K562 (cell line): Measurements from ENCODE around the gene UBASH3A. TPM values are rescaled to one million over a fixed set of nuclear protein-coding genes. Genes with fewer than 3 reads are reported as not detected.

ENCODE experiments used
- ATAC-seq: fragments of 200-7000 bp; cut with Tn5 transposase; 3 replicates; pipeline ENCODE4 v1.9.1; 2020; ENCODE audit warnings: moderate library complexity
- BruUV-seq: library from RNA; stranded (reverse); fragments of 400-500 nt; replicated peaks from 2 replicates; lab custom pipeline; 2021; lab: Mats Ljungman, UMichigan
- CTCF ChIA-PET: fragments of 300-600 bp; formaldehyde crosslinking; extraction: SDS; loops from one replicate; lab custom pipeline; 2021; ENCODE audit warnings: low intra/inter-chr PET ratio; lab: Yijun Ruan, JAX
- POLR2A ChIA-PET: fragments of 300-600, 350-650 bp; sonication (Branson Sonifier 250); formaldehyde crosslinking; extraction: SDS; loops from one replicate; lab custom pipeline; 2021; ENCODE audit warnings: antibody characterized with exemption, inconsistent platforms; lab: Yijun Ruan, JAX
- DNase-seq, 4 experiments: peaks; one replicate each; pipeline versions ENCODE4 v3.0.0 to v3.0.0-alpha.2; 2011 to 2018; ENCODE audit warnings: low spot score in 3 of 4, mixed read lengths in 3 of 4; ENCODE audit errors: extremely low read depth in 1 of 4
- FAIRE-seq: peaks from 2 replicates; lab custom pipeline; 2011; peaks lifted over from hg19 to GRCh38; lab: Jason Lieb, UNC
- H2AFZ ChIP-seq: 2 replicates; pipeline ENCODE4 v1.6.0; 2011; ENCODE audit warnings: low read depth, low read length, control low read depth, inconsistent platforms
- H3K27ac ChIP-seq: fragments of 200-600 bp; 3 replicates; pipeline ENCODE4 v1.8.0; 2011; ENCODE audit warnings: low read depth, mild to moderate bottlenecking, control low read depth, inconsistent platforms, low read length, moderate library complexity, mixed read lengths; ENCODE audit errors: extremely low read depth
- H3K27me3 ChIP-seq, 2 experiments: fragments of 300-600 bp in 1 of 2; 2 replicates in 1 of 2; 3 replicates in 1 of 2; pipeline versions ENCODE4 v1.6.0 to v1.8.0; 2011; ENCODE audit warnings: inconsistent platforms in 2 of 2, low read length in 2 of 2, mild to moderate bottlenecking in 1 of 2, mixed read lengths in 1 of 2, moderate library complexity in 1 of 2; ENCODE audit not compliant: control insufficient read depth in 2 of 2, insufficient read depth in 2 of 2
- H3K36me3 ChIP-seq: fragments of 300-600 bp; 3 replicates; pipeline ENCODE4 v1.8.0; 2011; ENCODE audit warnings: mild to moderate bottlenecking, low read length, inconsistent platforms; ENCODE audit not compliant: control insufficient read depth, insufficient read depth
- H3K4me1 ChIP-seq, 2 experiments: fragments of 200-600 bp in 1 of 2; replicated peaks in 1 of 2; 2 replicates in 1 of 2; 3 replicates in 1 of 2; pipeline versions ENCODE4 v1.5.1 to v1.8.0; 2011; ENCODE audit warnings: inconsistent platforms in 2 of 2, low read length in 2 of 2, mild to moderate bottlenecking in 1 of 2, mixed read lengths in 1 of 2, moderate library complexity in 1 of 2; ENCODE audit not compliant: control insufficient read depth in 2 of 2, insufficient read depth in 2 of 2
- H3K4me2 ChIP-seq: 2 replicates; pipeline ENCODE4 v1.6.1; 2011; ENCODE audit warnings: low read length, control low read depth, inconsistent platforms, mixed read lengths; ENCODE audit not compliant: insufficient read depth
- H3K4me3 ChIP-seq: fragments of 200-600 bp; sonication (generic), shearing (Covaris generic); 2 replicates; pipeline ENCODE4 v1.5.1; 2016; ENCODE audit warnings: control low read depth, inconsistent platforms
- H3K79me2 ChIP-seq: fragments of 200-600 bp; 3 replicates; pipeline ENCODE4 v1.8.0; 2011; ENCODE audit warnings: low read length, inconsistent platforms; ENCODE audit not compliant: control insufficient read depth, insufficient read depth
- H3K9ac ChIP-seq, 2 experiments: 2 replicates each; pipeline versions ENCODE4 v1.6.0 to v1.6.1; 2011; ENCODE audit warnings: low read depth in 2 of 2, low read length in 2 of 2, control low read depth in 1 of 2, inconsistent platforms in 1 of 2, mild to moderate bottlenecking in 1 of 2, mixed read lengths in 1 of 2; ENCODE audit not compliant: insufficient read depth in 1 of 2
- H3K9me1 ChIP-seq: one replicate; pipeline ENCODE4 v1.6.0; 2011; ENCODE audit warnings: inconsistent platforms, mild to moderate bottlenecking, low read length, moderate library complexity; ENCODE audit not compliant: control insufficient read depth, insufficient read depth
- H3K9me3 ChIP-seq: replicated peaks from 2 replicates; pipeline ENCODE4 v1.5.1; 2011; ENCODE audit warnings: low read depth, low read length, inconsistent platforms; ENCODE audit not compliant: control insufficient read depth, insufficient read depth
- H4K20me1 ChIP-seq: replicated peaks from 2 replicates; pipeline ENCODE4 v1.6.1; 2011; ENCODE audit warnings: low read length, inconsistent platforms, mixed read lengths; ENCODE audit not compliant: control insufficient read depth, insufficient read depth
- CBFA2T2 ChIP-seq: fragments of 450-650 bp; conservative IDR thresholded peaks from 2 replicates; pipeline ENCODE4 v1.6.1; 2017; ENCODE audit warnings: mild to moderate bottlenecking
- CHAMP1 ChIP-seq: fragments of 450-650 bp; IDR thresholded peaks from 2 replicates; pipeline ENCODE4 v1.6.1; 2016; ENCODE audit warnings: mild to moderate bottlenecking
- CREBBP ChIP-seq: IDR thresholded peaks from one replicate; pipeline ENCODE4 v1.6.1; 2012; ENCODE audit warnings: low read depth, mild to moderate bottlenecking, control low read depth, inconsistent platforms, low read length
- E4F1 ChIP-seq: fragments of 250-450 bp; sonication (Bioruptor Pico); IDR thresholded peaks from 2 replicates; pipeline ENCODE4 v1.5.0; 2021; ENCODE audit warnings: mild to moderate bottlenecking, borderline replicate concordance
- HMBOX1 ChIP-seq: sonication (generic); IDR thresholded peaks from 2 replicates; pipeline ENCODE4 v1.6.1; 2016
- MYNN ChIP-seq, 2 experiments: sonication (generic); formaldehyde crosslinking in 1 of 2; IDR thresholded peaks; 2 replicates each; pipeline versions ENCODE4 v1.5.0 to v1.6.1; 2016 to 2020; ENCODE audit warnings: antibody characterized with exemption in 1 of 2, missing genetic modification reagents in 1 of 2
- NCOA2 ChIP-seq, 2 experiments: fragments of 450-650 bp; IDR thresholded peaks; 2 replicates each; pipeline ENCODE4 v1.6.1; 2018; ENCODE audit warnings: mild to moderate bottlenecking in 2 of 2, moderate library complexity in 1 of 2; ENCODE audit not compliant: partially characterized antibody in 2 of 2
- PCBP2 ChIP-seq: fragments of 200-400 bp; formaldehyde crosslinking; IDR thresholded peaks from 2 replicates; pipeline ENCODE4 v1.6.1; 2018; ENCODE audit warnings: low read length, low read depth, mild to moderate bottlenecking, moderate library complexity; ENCODE audit not compliant: poor library complexity, severe bottlenecking
- SIN3B ChIP-seq: fragments of 450-650 bp; IDR thresholded peaks from 2 replicates; pipeline ENCODE4 v1.6.1; 2017; ENCODE audit warnings: low read depth, mild to moderate bottlenecking, moderate library complexity
- SUPT5H ChIP-seq: fragments of 450-650 bp; IDR thresholded peaks from 2 replicates; pipeline ENCODE4 v1.6.1; 2016
- TAL1 ChIP-seq: fragments of 450-650 bp; IDR thresholded peaks from 2 replicates; pipeline ENCODE4 v1.6.1; 2016; ENCODE audit warnings: mild to moderate bottlenecking
- ZBTB2 ChIP-seq: fragments of 450-650 bp; IDR thresholded peaks from 2 replicates; pipeline ENCODE4 v1.6.1; 2016; ENCODE audit warnings: antibody characterized with exemption
- ZBTB34 ChIP-seq: fragments of 250-450 bp; sonication (Bioruptor Pico); IDR thresholded peaks from 2 replicates; pipeline ENCODE4 v1.8.0; 2021; ENCODE audit warnings: mild to moderate bottlenecking, moderate library complexity
- WGBS: fragments of 100-300 bp; shearing (Covaris generic); methylation state at CpG from one replicate; pipeline ENCODE4 v1.1.6; 2016; ENCODE audit warnings: low coverage, mixed read lengths; ENCODE audit not compliant: insufficient coverage; ENCODE audit errors: missing lambda C conversion rate; 5-methylcytosine and 5-hydroxymethylcytosine counted together
- in situ Hi-C: fragments of 300-500 bp; cut with MboI; formaldehyde crosslinking; loops from 4 replicates; pipeline ENCODE4 v1.15.0; 2018; ENCODE audit warnings: inconsistent platforms, mixed read lengths
- intact Hi-C: fragments of 100-400 bp; cut with micrococcal nuclease; formaldehyde crosslinking; loops from 2 replicates; pipeline ENCODE4 v1.14.2; 2022
- polyA plus RNA-seq, 8 experiments: library from polyadenylated mRNA; depleted of rRNA in 4 of 8; stranded (reverse) in 5 of 8; unstranded in 3 of 8; fragments of >200 nt; fragmentation: Nextera tagmentation in 2 of 8; fragmentation: Illumina TruSeq in 1 of 8; extraction: Ambion mirVana in 2 of 8; extraction: Trizol in 1 of 8; gene quantifications; 2 replicates each; pipeline versions ENCODE4 v1.2.1 to v1.2.3, GENCODE V29; 2011 to 2014; ENCODE audit warnings: inconsistent platforms in 1 of 8, missing spikeins in 1 of 8
- total RNA-seq, 7 experiments: library from RNA; depleted of rRNA in 6 of 7; stranded (reverse); fragments of >200 nt in 6 of 7; fragmentation: Illumina TruSeq in 2 of 7; extraction: Trizol in 2 of 7; gene quantifications; 2 replicates each; pipeline versions ENCODE4 v1.2.1 to v1.2.3, GENCODE V29; 2011 to 2021; ENCODE audit warnings: low replicate concordance in 1 of 7

The UBASH3A gene
- total and polyA plus RNA-seq, 9 of the 15 experiments (the other 6 are each of a cell fraction or from before 2014, with no cell fraction given): 0.23 to 1.8 (median 1.1) TPM

GRCh38 chr21:42417533-42417932, 13.8 kb downstream of the UBASH3A start (continued):
- TF ChIP-seq ZBTB34 (CRISPR knock-in tag): no peak
- no peak for TF ChIP-seq CBFA2T2
- TF ChIP-seq PCBP2: no peak
- no peak for TF ChIP-seq NCOA2 (IDR thresholded peaks at IDR 0.05; ENCODE audit: partially characterized antibody in 2 of 2)

DNA sequence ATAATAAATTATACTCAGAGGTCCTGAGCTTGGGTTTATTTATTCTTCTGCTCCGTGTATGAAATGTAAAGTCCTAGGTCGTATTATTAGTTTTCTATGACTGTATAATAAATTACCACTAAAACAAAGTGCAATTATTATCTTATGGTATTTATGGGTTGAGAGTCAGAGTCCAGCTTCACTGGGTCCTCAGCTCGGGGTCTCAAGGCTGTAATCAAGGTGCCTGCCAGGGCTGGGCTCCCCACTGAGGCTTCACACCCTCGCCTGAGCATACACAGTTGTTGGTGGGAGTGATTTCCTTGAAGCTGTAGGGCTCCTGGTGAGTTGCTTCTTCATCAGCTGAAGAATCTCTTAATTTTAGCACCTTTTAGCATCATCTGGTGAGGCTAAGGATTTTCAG, 15.2 kb downstream of the UBASH3A start:
- Histone ChIP-seq H3K9ac (no peak overlapping the region), H3K27me3 (peaks cover 0 to 3% of the 10 kb centered on the region in 2 experiments; a peak in 2 of 5 replicates), H3K36me3 (no peaks in the 10 kb centered on the region), H3K9me3 (no peaks in the 10 kb centered on the region), H3K9me1 (peaks cover 3% of the 10 kb centered on the region), H2AFZ (no peak overlapping the region), H3K4me3 (no peak overlapping the region), H4K20me1 (peaks cover 3% of the 10 kb centered on the region; the same call in 1 of the 2 replicates), H3K27ac (no peak overlapping the region), H3K4me1 (peaks cover 9% of the 10 kb centered on the region in 2 experiments; a peak in 4 of 5 replicates), H3K4me2 (no peak overlapping the region), H3K79me2 (no peaks in the 10 kb centered on the region)
- intact Hi-C loops: no loop called here
- DNase-seq (no peak), ATAC-seq (no peak), FAIRE-seq (no peak)
- no TSS peak for BruUV-seq
- ChIA-PET POLR2A (interaction anchor here (0.5 to 0.8 kb wide), 3 partner anchors 16 to 77 kb away, joined by 3 to 4 read pairs (median 4); partner anchors contain the start of genes TMPRSS3 and UBASH3A), CTCF (no interaction called here)
- 20% methylated on average over 4 of the region's 4 CpGs for WGBS
- in situ Hi-C loops: no loop called here
- TF ChIP-seq MYNN (IDR thresholded peaks at IDR 0.05) (no peak), MYNN (CRISPR knock-in tag; IDR thresholded peaks at IDR 0.05) (no peak), HMBOX1 (no peak), TAL1 (no peak), CHAMP1 (no peak), SUPT5H (no peak), CREBBP (no peak), ZBTB2 (no peak), E4F1 (CRISPR knock-in tag) (no peak), SIN3B (no peak)
